ENCODE measurements around the gene CTNNA3.
"Not testable (repeated sequence)": the region's sequence is repeated elsewhere in the genome, so short reads cannot be mapped to it uniquely, and the experiment has no call there.

Gene CTNNA3

DNA sequence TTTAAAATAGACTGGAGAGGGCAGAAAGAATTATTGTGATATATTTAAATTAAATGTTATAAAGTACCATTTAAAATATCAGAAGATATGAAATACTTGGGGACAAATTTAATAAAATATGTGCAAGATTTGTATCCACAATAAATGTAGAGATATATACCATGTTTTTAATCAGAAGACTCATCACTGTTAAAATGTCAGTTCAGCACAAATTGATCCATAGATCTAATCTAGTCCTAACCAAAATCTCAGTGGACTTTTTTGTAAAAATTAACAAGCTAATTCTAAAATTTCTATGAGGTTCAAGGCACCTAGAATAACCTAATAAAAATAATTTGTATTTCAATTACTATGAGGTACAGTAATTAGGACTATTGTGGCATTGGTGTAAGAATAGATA is 96.4 kb downstream of the CTNNA3 start:
- DNase-seq = no peak

DNA sequence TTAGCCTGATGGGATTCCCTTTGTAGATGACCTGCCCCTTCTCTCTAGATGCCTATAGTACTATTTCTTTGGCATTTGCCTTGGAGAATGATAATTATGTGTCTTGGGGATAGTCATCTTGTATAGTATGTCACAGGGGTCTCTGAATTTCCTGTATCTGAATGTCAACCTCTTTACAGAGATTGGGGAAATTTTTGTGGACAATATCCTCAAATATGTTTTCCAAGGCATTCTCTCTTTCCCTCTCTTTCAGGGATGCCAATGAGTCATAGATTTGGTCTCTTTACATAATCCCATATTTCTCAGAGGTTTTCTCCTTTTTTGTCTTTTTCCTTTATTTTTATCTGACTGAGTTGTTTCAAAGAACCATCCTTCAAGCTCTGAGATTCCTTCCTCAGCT is 99.4 kb downstream of the CTNNA3 start:
- no peak for DNase-seq

DNA sequence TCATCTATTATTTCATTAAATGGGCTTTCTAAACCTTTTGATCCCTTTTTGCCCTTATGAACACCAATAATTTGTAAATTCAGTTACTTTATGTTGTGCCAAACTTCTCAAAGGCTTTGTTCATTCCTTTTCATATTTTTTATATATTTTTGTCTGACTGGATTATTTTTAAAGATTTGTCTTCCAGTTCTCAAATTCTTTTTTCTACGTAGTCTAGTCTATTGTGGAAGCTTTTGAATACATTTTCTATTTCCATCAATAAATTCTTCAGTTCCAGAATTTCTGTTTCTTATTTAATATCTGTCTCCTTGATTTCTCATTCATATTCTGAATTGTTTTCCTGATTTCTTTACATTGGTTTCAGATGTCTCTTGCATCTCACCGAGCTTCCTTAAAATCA is 108.2 kb downstream of the CTNNA3 start:
- no peak for DNase-seq

DNA sequence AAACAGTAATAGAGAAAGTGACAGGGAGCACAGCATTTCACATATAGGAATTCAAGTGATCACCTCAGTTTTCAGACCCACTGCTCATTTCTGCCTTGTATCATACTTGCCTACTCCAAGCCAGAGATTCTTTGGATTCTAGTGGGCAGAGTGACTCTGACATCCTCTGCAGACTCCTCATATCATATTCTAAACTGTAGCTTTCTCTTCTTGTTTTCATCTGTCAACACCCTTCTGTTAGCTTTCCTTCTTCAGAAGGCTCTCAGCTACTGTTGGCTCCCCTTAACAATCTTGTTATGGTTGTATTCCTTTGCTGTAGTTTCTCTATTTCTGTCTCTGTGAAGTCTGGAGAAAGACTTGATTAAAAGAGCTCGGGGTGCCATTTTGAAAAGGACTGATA is 120.5 kb downstream of the CTNNA3 start:
- no peak for DNase-seq

DNA sequence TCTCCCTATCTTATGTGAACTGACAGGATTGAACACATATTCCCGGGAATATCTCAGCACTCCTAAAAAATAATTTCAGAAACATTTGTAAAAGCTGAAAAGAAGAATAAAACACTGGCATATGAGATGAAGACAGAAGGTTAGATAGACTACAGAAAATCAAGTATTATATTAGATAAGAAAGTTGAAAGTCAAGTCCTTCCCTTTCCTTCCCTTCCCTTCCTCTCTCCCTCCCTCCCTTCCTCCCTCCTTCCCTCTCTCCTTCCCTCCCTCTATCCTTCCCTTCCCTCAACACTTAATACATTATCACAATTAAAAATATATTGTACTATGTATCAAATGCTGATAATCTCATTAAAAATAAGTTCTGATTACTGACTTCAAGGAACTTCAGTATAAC is 122.5 kb downstream of the CTNNA3 start:
- no peak for DNase-seq

DNA sequence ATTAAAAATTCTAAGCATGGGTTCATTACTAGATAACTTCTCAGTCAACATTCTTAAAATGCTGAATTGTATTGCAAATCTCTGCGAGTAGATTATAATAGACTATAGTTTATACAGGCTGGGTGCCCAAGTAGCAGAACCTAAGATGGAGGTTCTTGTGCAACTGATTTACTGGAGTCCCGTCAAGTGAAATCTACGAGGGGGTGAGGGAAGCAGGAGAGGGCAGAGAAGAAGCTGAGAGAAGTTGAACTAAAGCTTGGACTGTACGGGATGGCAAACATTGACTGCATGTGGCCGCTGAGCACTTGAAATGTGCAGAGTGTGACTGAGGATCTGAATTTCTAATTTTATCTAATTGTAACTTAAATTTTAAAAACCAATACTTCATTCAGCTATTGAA is 124.5 kb downstream of the CTNNA3 start:
- no peak for DNase-seq

DNA sequence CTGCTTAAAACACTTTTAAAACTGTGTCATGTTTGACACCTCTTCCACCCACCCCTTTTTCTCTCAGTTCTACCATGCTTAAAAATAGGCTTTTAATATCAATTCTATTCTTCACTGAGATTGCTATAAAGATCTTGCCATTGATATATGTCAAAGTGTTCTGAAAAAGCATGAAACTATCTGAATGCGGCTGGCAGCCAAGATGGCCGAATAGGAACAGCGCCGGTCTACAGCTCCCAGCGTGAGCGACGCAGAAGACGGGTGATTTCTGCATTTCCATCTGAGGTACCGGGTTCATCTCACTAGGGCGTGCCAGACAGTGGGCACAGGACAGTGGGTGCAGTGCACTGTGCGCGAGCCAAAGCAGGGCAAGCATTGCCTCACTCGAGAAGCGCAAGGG is 137.7 kb downstream of the CTNNA3 start:
- not testable (repeated sequence) for DNase-seq

DNA sequence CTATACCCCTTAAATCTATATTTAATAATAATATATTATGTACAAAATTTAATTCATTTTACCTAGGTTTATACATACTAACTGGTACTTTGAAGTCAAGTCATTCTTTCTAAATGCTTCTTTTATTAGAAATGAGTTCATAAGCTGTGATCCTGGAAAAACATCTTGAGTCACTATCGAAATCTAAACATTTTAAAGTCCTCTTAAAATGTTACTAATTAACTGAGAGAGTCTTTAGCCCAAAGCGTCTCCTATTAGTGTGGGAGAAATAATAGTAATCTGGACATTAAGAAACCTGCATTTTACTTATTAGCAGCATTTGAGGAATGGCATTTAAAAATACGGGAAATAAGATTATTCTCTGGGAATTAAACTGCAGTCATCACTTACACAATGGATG is 142.7 kb downstream of the CTNNA3 start:
- no peak for DNase-seq

DNA sequence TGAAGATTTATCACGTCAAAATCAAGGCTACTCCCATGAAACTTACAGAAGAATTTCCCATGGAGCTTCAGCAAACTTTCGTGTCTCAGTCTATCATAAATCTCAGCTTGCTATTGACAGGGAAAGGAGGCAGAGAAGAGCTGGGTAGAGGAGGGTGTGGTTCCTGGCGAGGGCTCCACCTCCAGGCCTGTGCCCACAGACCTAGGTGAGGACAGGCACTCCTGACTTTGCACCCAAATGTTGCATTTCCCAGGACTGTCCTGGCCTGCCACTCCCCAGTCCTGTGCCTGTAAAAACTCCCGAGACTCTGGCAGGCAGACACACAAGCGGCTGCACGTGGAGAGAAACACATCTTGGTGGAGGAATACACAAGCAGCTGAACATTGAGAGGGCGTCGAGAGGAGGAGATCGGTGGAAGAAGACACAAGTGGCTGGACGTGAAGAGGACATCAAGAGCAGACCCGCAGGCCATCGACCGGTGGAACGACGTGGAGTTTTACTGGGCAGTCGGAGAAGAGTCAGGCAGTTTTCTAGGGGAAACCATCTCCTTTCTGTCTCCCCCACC is 145.1 kb downstream of the CTNNA3 start:
- no peak for DNase-seq

DNA sequence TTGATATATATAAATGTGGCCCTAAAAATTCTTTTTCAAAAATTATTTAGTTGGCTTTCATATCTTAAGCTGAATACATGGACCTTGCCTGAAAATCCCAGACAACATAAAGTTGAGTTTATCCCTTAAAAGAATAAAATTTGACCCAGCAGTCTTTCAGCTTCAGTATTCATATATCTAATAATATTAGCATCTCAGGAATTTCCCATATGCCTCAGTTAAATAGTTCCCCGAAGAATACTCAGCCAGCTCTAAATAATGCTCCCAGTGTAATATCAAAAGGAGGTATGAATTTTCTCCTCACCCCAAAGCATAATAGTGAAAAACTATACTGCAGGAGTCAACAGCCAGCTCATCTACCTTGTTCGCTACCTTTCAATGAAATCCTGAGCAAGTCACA is 145.9 kb downstream of the CTNNA3 start:
- DNase-seq = no peak

DNA sequence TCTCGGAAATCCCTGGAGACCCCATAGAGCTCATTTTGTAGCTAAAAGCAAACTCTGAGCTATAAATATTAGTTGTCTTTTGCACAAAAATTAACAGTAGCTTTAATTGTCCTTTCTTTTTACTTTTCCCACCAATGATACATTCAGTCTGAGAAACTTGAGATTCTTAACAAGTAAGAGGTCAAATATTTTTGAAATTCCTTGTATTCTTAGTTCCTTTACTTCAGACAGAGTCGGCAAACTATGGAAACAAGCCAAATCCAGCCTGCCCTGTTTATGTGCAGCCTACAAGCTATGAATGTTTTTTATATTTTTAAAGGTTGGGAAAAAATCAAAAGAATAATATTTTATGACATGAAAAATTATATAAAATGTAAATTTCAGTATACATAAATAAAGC is 146.6 kb downstream of the CTNNA3 start:
- no peak for DNase-seq

DNA sequence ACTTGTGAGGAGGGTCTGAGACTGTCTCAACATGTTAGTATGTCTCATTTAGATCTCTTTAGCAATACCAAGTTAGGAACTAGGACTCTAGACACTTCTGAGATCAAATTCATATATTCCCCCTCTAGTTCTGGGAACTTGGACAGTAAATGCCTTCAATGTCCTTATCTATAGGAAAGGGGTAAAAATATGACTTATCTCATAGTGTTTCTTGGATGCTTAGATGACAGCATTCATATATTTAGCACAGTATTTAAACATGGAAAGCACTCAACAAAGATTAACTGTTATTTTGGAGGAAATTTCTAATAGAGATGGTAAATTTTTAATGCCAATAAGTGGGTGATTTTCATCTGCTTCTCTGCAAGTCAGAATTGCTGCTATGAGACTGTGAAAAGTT is 154.6 kb downstream of the CTNNA3 start:
- no peak for DNase-seq

DNA sequence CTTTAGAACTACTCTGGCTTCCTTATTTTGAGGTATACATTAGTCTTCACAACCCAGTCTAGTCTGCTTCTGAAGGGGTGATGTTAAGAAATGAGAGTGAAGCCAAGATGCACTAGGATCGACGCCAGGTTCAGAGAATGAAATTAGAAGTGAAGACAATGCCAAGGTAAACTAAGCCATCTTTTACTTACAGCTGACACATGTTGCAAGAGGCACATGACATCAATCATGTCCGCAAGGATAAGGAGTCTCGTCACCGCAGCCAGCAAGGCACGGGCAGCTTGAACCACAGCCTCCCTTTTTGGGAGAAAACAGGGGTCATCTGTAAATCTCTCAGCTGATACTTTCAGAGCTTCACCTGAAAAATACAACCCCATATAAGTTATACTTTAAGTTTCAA is 156.7 kb downstream of the CTNNA3 start:
- no peak for DNase-seq

DNA sequence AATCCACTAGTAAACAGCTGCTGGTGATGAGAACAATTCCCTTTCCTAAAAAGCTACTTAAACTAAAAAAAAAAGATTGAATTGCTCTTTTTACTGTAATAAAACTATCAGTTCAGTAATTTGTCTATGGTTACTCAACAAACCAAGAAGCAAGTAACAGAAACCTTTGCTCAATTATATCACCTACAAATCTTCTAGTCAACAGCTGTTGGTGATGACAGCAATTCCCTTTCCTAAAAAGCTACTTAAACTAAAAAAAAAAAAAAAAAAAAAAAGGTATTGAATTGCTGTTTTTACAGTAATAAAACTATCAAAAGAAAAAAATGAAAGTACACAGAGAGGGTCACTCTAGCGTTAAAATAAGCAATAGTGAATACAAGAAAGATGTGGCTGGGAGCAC is 158.1 kb downstream of the CTNNA3 start:
- DNase-seq = no peak

DNA sequence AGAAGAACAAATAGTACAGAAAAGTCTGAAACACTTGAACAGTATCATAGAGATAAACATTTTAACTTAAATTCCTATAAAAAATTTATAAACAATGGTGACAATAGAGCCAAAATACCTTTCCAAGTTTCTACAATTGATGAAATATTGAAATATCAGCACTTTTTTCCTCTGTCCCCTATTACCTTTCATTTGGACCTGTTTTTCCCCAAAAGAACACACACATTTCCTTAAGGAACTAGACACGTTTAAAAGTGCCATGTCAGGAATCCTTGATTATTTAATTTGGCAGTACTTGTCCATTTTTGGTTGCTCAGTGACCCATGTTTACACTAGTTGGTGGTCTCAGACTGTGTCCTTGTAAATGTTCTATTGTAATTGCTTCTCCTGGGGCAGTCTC is 162.6 kb downstream of the CTNNA3 start:
- DNase-seq = no peak

DNA sequence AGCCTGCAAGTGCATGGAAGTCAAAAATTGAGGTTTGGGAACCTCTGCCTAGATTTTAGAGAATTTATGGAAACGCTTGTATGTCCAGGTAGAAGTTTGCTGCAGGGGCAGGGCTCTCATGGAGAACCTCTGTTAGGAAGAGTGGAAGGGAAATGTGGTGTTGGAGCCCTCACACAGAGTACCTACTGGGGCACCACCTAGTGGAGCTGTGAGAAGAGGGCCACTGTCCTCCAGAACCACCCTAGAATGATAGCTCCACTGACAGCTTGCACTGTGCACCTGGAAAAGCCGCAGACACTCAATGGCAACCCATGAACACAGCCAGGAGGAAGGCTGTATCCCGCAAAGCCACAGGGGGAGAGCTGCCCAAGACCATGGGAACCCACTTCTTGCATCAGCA is 165.0 kb downstream of the CTNNA3 start:
- DNase-seq = not testable (repeated sequence)

DNA sequence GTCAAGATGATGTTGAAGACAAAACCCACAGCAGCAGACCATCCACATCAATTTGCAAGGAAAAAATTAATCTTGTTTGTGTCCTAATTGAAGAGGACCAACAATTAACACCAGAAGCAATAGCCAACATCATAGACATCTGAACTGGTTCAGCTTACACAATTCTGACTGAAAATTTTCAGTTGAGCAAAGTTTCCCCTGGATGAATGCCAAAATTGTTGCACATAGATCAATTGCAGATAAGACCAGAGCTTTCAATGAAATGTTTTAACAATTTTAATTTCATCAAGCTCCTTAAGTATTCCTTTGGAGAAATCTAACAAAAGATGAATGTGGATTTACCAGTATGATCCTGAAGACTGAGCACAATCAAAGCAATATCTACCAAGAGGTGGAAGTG is 168.6 kb downstream of the CTNNA3 start:
- DNase-seq = no peak

DNA sequence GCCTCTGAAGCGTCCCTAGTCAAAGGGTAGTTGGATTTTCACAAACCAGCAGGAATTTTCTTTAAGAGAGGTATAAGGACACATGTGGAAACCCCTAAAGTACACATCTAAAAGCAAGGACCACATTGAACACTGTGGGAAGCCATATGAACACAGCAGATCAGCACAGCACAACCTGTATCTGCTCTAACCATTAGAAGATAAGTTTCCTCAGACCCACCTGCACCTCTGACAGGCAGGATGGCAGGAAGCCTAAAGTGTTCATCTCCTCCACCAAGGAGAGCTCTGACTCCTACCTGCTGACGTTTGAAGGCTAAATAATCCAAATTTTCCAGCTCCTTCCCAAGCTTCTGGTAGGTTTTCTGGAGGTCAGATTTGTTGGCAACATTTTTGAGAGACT is 174.4 kb downstream of the CTNNA3 start:
- DNase-seq = no peak

DNA sequence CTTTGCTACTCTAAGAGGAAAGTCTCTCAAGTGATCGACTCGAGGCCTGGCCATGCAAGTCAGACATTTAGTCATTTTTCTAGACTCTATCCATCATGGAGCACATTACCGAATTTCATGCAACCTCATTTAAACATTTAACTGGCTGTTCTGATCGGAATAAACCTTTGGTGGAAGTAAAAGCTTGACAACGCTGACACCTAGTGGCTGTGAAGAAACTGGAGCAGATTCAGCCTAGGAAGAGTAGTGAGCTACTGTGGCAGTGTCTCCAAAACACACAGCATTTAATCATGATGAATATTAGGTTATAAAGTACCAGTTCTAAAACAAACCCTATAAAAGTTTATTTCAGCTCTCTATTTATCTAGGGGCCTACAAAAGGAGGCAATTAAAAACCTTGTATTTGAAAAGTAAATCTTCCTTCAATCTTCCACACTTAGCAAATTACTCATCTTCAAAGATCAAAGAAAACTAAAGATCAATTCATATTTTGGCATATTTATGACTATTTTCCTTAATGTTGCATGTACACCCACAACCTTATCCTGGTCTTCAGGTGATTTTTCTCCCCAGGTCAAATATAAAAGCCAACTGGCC is 175.0 kb downstream of the CTNNA3 start:
- DNase-seq = peak; percentile 79

DNA sequence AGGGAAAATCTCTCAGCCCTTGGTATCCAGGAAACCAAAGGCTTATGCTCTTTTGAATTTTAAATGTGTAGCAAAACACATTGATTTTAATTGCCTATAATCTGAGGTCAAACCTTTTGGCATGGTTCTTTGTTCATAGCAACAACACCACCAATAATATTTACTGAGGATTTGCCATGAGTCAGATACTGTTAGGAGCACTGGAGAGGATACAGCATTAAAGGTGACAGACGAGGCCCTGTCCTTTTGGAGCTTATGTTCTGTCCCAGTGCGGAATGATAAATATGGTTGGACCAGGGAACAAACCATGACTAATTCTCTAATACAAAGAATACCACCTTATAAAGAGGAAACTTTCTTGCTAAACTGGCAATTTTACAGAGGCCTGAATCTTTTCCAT is 176.6 kb downstream of the CTNNA3 start:
- DNase-seq = no peak

DNA sequence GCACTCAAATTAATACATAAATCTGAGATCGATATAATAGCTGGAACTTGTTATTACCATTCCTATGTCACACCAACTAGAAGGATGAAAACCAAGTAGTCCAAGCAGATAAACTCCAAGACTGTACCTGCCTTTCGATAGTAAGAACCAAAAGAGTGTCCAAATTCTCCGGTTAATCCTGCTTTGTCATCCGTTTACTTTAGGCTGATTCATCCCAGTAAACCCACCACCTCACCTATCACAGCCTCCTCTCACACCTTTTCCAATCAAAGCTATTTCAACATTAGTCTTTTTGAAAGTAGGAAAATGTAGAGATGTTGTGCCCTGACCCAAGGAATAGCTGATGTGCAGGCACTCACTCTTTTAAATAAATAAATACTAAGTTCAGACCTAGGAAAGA is 177.2 kb downstream of the CTNNA3 start:
- DNase-seq = no peak

DNA sequence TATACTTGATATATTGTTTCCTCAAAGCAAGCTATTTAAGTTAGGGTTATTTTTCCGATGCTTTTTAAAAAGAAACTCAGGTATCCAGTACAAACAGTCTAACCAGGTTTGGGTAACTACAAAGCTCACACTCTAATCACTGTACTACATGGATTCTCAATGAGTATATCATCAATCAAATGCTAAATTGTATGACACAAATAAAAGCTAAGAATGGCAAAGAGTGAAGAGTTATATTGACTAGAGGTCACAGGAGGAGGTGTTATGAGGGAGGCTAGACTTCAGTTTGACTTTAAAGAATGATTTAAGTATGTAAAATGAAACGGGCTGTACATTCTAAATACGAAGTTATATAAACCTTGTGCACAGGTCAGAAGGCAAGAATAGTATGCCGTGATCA is 178.0 kb downstream of the CTNNA3 start:
- no peak for DNase-seq

DNA sequence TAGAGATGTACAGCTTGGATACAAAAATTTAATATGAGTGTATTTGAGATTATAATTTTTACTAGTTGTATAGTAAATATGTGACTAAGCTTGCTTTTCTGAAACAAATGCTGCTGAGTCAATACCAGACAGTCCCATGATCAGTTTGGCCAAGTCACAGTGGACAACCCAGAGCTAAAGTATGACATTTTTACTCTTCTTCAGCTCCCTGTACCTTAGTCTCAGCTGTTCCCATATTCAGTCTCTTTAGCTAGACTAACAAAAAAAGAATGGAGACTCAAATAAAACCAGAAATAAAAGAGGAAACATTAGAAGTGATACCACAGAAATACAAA is 189.3 kb downstream of the CTNNA3 start:
- no peak for DNase-seq

DNA sequence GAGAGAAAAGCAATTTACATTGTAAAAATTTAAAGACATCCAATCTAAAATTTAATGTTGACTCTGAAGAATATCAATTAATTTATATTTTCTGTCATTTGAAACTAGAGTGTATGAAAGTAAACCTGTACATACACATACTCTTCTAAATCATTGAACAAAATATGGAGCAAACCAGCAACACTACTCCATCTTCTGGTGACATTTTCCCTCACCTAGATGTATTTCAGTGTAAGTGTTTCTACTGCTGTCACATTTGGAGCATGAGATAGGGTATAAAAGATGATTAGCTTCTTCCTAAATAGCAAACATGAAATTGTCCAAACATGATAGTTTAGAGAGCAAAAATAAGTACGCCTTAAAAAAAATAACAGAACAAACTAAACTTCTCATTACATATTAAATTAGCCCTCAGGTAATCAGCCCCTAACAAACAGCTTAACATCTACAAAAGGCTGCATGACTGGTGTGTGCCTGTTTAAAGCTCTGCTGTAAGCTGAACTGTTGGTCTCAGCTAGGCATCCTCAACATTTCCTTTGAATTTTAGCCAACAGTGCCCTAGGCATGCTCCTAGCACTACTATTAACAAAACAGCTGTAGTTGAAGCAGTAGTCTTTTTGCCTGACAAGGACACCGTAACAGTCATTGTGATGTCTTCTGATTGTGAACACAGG is 189.8 kb downstream of the CTNNA3 start:
- no peak for DNase-seq
